GM23338 (cell line): ENCODE results near the gene ARHGEF28. TPM values are rescaled to one million over a fixed set of nuclear protein-coding genes. Genes with fewer than 3 reads are reported as not detected.

Experiments
- ATAC-seq: fragments of 200-7000 bp; cut with Tn5 transposase; 3 replicates; pipeline ENCODE4 v1.9.1; 2020
- DNase-seq: peaks from one replicate; pipeline ENCODE4 v3.0.0-alpha.2; 2015; ENCODE audit warnings: low spot score
- H2AFZ ChIP-seq: fragments of 200-600 bp; sonication (generic); 2 replicates; pipeline ENCODE4 v1.8.0; 2016; ENCODE audit warnings: antibody characterized with exemption, mild to moderate bottlenecking, moderate library complexity
- H3F3A ChIP-seq: fragments of 200-600 bp; sonication (generic); replicated peaks from 2 replicates; pipeline ENCODE4 v1.8.0; 2017; ENCODE audit warnings: antibody characterized with exemption, mixed run types, low read depth
- H3K27ac ChIP-seq: fragments of 200-600 bp; sonication (generic); 2 replicates; pipeline ENCODE4 v1.6.1; 2016; ENCODE audit warnings: low read depth
- H3K27me3 ChIP-seq: fragments of 200-600 bp; sonication (generic); 2 replicates; pipeline ENCODE4 v1.8.0; 2016; ENCODE audit warnings: mild to moderate bottlenecking, mixed run types, moderate library complexity; ENCODE audit not compliant: insufficient read depth
- H3K36me3 ChIP-seq: fragments of 200-600 bp; sonication (generic); 2 replicates; pipeline ENCODE4 v1.8.0; 2016; ENCODE audit warnings: mild to moderate bottlenecking; ENCODE audit not compliant: insufficient read depth
- H3K4me1 ChIP-seq: fragments of 200-600 bp; sonication (generic); 2 replicates; pipeline ENCODE4 v1.8.0; 2016; ENCODE audit warnings: mild to moderate bottlenecking, moderate library complexity; ENCODE audit not compliant: insufficient read depth
- H3K4me2 ChIP-seq: fragments of 200-600 bp; sonication (generic); 2 replicates; pipeline ENCODE4 v1.7.1; 2017; ENCODE audit warnings: mixed run types
- H3K4me3 ChIP-seq: fragments of 200-600 bp; sonication (generic); 2 replicates; pipeline ENCODE4 v1.6.1; 2016; ENCODE audit warnings: mixed run types
- H3K79me2 ChIP-seq: fragments of 200-600 bp; sonication (generic); replicated peaks from 2 replicates; pipeline ENCODE4 v1.8.0; 2017; ENCODE audit warnings: mild to moderate bottlenecking; ENCODE audit not compliant: insufficient read depth
- H3K9me2 ChIP-seq: fragments of 200-600 bp; sonication (generic); 2 replicates; pipeline ENCODE4 v1.8.0; 2017; ENCODE audit not compliant: insufficient read depth
- H4K20me1 ChIP-seq: fragments of 200-600 bp; sonication (generic); replicated peaks from 2 replicates; pipeline ENCODE4 v1.8.0; 2017; ENCODE audit warnings: mild to moderate bottlenecking; ENCODE audit not compliant: insufficient read depth
- H3K27ac Mint-ChIP-seq: 2 replicates; pipeline ENCODE4 v1.8.0; 2020; ENCODE audit warnings: inconsistent platforms, mild to moderate bottlenecking, moderate library complexity, mixed read lengths
- H3K27me3 Mint-ChIP-seq: 3 replicates; pipeline ENCODE4 v1.8.0; 2022; ENCODE audit warnings: low read depth, mild to moderate bottlenecking, moderate library complexity, mixed read lengths, inconsistent platforms; ENCODE audit not compliant: insufficient read depth, poor library complexity
- H3K36me3 Mint-ChIP-seq: 3 replicates; pipeline ENCODE4 v1.8.0; 2021; ENCODE audit warnings: low read depth, mild to moderate bottlenecking, inconsistent platforms, moderate library complexity, mixed read lengths
- H3K4me1 Mint-ChIP-seq: 3 replicates; pipeline ENCODE4 v1.8.0; 2020; ENCODE audit warnings: mild to moderate bottlenecking, inconsistent platforms, mixed read lengths
- H3K4me3 Mint-ChIP-seq: 3 replicates; pipeline ENCODE4 v1.8.0; 2021; ENCODE audit warnings: moderate library complexity, mild to moderate bottlenecking, inconsistent platforms, mixed read lengths
- H3K9me3 Mint-ChIP-seq: 3 replicates; pipeline ENCODE4 v1.8.0; 2020; ENCODE audit warnings: moderate library complexity, mild to moderate bottlenecking, inconsistent platforms, mixed read lengths
- EZH2phosphoT487 ChIP-seq: fragments of 200-600 bp; sonication (generic); IDR thresholded peaks from one replicate; pipeline ENCODE4 v1.8.1; 2018; ENCODE audit warnings: antibody characterized with exemption; ENCODE audit not compliant: unreplicated experiment
- NANOG ChIP-seq: IDR thresholded peaks from 2 replicates; pipeline ENCODE4 v1.6.1; 2016; ENCODE audit warnings: antibody characterized with exemption, borderline replicate concordance
- POLR2AphosphoS5 ChIP-seq: IDR thresholded peaks from 2 replicates; pipeline ENCODE4 v1.6.1; 2016; ENCODE audit warnings: antibody characterized with exemption, low read depth
- ZNF114 ChIP-seq: fragments of 250-450 bp; sonication (Bioruptor Pico); IDR thresholded peaks from 2 replicates; pipeline ENCODE4 v1.5.0; 2020; ENCODE audit warnings: mild to moderate bottlenecking, moderate library complexity
- polyA plus RNA-seq: library from polyadenylated mRNA; unstranded; fragments of >200 nt; fragmentation: Nextera tagmentation; extraction: Ambion mirVana; gene quantifications from 2 replicates; pipeline ENCODE4 v1.2.1, GENCODE V29; 2016
- total RNA-seq: library from RNA; depleted of rRNA; stranded (reverse); fragments of >200 nt; shearing (Covaris generic); gene quantifications from 2 replicates; pipeline ENCODE4 v1.2.3, GENCODE V29; 2014
- TF ChIP-seq, protein P1 (sequence below): fragments of 250-450 bp; sonication (Bioruptor Pico); IDR thresholded peaks from 2 replicates; pipeline ENCODE4 v1.5.0; 2020; ENCODE audit warnings: mild to moderate bottlenecking, moderate library complexity
- TF ChIP-seq, protein P2 (sequence below), 2 experiments: fragments of 200-600 bp in 1 of 2; sonication (generic) in 1 of 2; conservative IDR thresholded peaks; 2 replicates each; pipeline versions ENCODE4 v1.5.1 to v1.6.1; 2016 to 2017; ENCODE audit warnings: antibody characterized with exemption in 2 of 2, low read depth in 2 of 2, mild to moderate bottlenecking in 2 of 2, moderate library complexity in 1 of 2

Gene ARHGEF28
- total and polyA plus RNA-seq, 2 experiments from 2014 or later, result 0.39 to 1.0 TPM

DNA sequence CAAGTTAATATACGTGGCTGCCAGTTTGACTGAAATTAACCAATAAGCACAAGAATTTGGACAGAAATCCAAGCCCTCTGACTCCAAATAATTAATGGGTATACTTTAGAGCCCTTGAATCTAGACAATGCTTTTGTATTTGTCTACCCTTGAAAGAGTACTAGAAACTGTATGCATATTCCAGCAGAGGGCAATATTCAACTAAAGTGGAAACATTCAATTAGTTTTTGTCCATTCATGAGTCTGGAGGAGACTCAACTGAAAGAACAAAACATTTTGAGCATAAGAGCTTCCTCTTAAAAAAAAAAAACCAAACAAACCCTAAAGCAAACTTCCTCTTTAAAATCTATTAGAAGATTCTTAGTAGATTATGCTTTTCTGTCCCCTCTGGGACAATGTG lies 157.8 kb downstream of the ARHGEF28 start:
- TF ChIP-seq POLR2AphosphoS5 (no peak), NANOG (no peak), ZNF114 (CRISPR knock-in tag) (no peak), EZH2phosphoT487 (no peak)
- TF ChIP-seq, protein P1, sequence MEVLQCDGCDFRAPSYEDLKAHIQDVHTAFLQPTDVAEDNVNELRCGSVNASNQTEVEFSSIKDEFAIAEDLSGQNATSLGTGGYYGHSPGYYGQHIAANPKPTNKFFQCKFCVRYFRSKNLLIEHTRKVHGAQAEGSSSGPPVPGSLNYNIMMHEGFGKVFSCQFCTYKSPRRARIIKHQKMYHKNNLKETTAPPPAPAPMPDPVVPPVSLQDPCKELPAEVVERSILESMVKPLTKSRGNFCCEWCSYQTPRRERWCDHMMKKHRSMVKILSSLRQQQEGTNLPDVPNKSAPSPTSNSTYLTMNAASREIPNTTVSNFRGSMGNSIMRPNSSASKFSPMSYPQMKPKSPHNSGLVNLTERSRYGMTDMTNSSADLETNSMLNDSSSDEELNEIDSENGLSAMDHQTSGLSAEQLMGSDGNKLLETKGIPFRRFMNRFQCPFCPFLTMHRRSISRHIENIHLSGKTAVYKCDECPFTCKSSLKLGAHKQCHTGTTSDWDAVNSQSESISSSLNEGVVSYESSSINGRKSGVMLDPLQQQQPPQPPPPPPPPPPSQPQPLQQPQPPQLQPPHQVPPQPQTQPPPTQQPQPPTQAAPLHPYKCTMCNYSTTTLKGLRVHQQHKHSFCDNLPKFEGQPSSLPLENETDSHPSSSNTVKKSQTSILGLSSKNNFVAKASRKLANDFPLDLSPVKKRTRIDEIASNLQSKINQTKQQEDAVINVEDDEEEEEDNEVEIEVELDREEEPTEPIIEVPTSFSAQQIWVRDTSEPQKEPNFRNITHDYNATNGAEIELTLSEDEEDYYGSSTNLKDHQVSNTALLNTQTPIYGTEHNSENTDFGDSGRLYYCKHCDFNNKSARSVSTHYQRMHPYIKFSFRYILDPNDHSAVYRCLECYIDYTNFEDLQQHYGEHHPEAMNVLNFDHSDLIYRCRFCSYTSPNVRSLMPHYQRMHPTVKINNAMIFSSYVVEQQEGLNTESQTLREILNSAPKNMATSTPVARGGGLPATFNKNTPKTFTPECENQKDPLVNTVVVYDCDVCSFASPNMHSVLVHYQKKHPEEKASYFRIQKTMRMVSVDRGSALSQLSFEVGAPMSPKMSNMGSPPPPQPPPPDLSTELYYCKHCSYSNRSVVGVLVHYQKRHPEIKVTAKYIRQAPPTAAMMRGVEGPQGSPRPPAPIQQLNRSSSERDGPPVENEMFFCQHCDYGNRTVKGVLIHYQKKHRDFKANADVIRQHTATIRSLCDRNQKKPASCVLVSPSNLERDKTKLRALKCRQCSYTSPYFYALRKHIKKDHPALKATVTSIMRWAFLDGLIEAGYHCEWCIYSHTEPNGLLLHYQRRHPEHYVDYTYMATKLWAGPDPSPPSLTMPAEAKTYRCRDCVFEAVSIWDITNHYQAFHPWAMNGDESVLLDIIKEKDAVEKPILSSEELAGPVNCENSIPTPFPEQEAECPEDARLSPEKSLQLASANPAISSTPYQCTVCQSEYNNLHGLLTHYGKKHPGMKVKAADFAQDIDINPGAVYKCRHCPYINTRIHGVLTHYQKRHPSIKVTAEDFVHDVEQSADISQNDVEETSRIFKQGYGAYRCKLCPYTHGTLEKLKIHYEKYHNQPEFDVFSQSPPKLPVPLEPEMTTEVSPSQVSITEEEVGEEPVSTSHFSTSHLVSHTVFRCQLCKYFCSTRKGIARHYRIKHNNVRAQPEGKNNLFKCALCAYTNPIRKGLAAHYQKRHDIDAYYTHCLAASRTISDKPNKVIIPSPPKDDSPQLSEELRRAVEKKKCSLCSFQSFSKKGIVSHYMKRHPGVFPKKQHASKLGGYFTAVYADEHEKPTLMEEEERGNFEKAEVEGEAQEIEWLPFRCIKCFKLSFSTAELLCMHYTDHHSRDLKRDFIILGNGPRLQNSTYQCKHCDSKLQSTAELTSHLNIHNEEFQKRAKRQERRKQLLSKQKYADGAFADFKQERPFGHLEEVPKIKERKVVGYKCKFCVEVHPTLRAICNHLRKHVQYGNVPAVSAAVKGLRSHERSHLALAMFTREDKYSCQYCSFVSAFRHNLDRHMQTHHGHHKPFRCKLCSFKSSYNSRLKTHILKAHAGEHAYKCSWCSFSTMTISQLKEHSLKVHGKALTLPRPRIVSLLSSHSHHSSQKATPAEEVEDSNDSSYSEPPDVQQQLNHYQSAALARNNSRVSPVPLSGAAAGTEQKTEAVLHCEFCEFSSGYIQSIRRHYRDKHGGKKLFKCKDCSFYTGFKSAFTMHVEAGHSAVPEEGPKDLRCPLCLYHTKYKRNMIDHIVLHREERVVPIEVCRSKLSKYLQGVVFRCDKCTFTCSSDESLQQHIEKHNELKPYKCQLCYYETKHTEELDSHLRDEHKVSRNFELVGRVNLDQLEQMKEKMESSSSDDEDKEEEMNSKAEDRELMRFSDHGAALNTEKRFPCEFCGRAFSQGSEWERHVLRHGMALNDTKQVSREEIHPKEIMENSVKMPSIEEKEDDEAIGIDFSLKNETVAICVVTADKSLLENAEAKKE (CRISPR knock-in tag), result no peak
- TF ChIP-seq, protein P2, sequence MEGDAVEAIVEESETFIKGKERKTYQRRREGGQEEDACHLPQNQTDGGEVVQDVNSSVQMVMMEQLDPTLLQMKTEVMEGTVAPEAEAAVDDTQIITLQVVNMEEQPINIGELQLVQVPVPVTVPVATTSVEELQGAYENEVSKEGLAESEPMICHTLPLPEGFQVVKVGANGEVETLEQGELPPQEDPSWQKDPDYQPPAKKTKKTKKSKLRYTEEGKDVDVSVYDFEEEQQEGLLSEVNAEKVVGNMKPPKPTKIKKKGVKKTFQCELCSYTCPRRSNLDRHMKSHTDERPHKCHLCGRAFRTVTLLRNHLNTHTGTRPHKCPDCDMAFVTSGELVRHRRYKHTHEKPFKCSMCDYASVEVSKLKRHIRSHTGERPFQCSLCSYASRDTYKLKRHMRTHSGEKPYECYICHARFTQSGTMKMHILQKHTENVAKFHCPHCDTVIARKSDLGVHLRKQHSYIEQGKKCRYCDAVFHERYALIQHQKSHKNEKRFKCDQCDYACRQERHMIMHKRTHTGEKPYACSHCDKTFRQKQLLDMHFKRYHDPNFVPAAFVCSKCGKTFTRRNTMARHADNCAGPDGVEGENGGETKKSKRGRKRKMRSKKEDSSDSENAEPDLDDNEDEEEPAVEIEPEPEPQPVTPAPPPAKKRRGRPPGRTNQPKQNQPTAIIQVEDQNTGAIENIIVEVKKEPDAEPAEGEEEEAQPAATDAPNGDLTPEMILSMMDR (conservative IDR thresholded peaks at IDR 0.05; ENCODE audit: low read depth in 2 of 2), result no peak
- Histone ChIP-seq H3K27ac (no peak overlapping the region), H3K79me2 (no peaks in the 10 kb centered on the region), H3K4me1 (no peaks in the 10 kb centered on the region), H3K4me2 (no peak overlapping the region), H3K9me2 (no peaks in the 10 kb centered on the region), H4K20me1 (0 out of 2 replicates have a peak, but pooled peaks cover 2% of the 10 kb centered on the region), H3K4me3 (no peak overlapping the region), H3F3A (no peaks in the 10 kb centered on the region), H2AFZ (no peak overlapping the region), H3K27me3 (no peaks in the 10 kb centered on the region), H3K36me3 (no peaks in the 10 kb centered on the region)
- H3K27ac Mint-ChIP-seq, result no peak overlapping the region
- no peaks in the 10 kb centered on the region for H3K36me3 Mint-ChIP-seq
- peaks cover 4% of the 10 kb centered on the region for H3K27me3 Mint-ChIP-seq
- DNase-seq, result no peak
- H3K4me1 Mint-ChIP-seq, result no peaks in the 10 kb centered on the region
- no peak overlapping the region for H3K4me3 Mint-ChIP-seq
- ATAC-seq, result no peak
- H3K9me3 Mint-ChIP-seq, result no peaks in the 10 kb centered on the region
